A673 (cell line): ENCODE data around the gene FPR1.

ENCODE experiments used
- EZH2 ChIP-seq: fragments of 200-600 bp; sonication (generic); IDR thresholded peaks from 2 replicates; pipeline ENCODE4 v1.6.1; 2017; ENCODE audit warnings: borderline replicate concordance, low read depth, mild to moderate bottlenecking, mixed read lengths, antibody characterized with exemption, low read length; ENCODE audit not compliant: poor library complexity, severe bottlenecking
- TF ChIP-seq, protein P1 (sequence below): fragments of 300-800, 200-600 bp; sonication (generic); conservative IDR thresholded peaks from 2 replicates; pipeline ENCODE4 v1.5.1; 2017; ENCODE audit warnings: low read depth, mild to moderate bottlenecking, antibody characterized with exemption, low read length, moderate library complexity, mixed read lengths

DNA sequence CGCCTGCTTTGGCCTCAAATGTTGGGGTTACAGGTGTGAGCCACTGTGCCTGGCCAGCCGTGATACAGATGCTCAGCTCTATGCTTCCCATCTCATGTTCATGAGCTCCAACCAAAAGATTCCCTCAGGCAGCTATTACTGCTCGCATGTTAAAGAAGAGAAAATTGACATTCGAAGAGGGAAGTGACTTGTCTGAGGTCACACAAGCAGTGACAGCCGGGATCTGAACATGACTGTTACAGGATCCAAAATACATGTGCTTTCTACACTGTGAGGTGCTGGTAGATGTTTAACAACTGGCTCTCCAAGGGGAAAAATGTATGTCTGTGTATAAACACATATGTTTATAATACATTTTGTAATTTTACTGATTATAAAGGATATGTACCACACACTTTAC lies 11.3 kb downstream of the FPR1 start:
- no peak for TF ChIP-seq EZH2
- TF ChIP-seq, protein P1, sequence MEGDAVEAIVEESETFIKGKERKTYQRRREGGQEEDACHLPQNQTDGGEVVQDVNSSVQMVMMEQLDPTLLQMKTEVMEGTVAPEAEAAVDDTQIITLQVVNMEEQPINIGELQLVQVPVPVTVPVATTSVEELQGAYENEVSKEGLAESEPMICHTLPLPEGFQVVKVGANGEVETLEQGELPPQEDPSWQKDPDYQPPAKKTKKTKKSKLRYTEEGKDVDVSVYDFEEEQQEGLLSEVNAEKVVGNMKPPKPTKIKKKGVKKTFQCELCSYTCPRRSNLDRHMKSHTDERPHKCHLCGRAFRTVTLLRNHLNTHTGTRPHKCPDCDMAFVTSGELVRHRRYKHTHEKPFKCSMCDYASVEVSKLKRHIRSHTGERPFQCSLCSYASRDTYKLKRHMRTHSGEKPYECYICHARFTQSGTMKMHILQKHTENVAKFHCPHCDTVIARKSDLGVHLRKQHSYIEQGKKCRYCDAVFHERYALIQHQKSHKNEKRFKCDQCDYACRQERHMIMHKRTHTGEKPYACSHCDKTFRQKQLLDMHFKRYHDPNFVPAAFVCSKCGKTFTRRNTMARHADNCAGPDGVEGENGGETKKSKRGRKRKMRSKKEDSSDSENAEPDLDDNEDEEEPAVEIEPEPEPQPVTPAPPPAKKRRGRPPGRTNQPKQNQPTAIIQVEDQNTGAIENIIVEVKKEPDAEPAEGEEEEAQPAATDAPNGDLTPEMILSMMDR = no peak
